Dermis blood vessel endothelial cell (primary cell): Measurements from ENCODE around the gene CDK12. TPM values are rescaled to one million over a fixed set of nuclear protein-coding genes. Genes with fewer than 3 reads are reported as not detected.
"Not testable (repeated sequence)": the region's sequence is repeated elsewhere in the genome, so short reads cannot be mapped to it uniquely, and the experiment has no call there.

ENCODE experiments used
- DNase-seq: peaks from one replicate; pipeline ENCODE4 v3.0.0; 2010
- total RNA-seq: library from RNA; depleted of rRNA; stranded (reverse); fragments of >200 nt; gene quantifications from 2 replicates; pipeline ENCODE4 v1.2.3, GENCODE V29; 2014

CDK12 gene
- total RNA-seq = 24.5 and 29.5 TPM in 2 replicates

DNA sequence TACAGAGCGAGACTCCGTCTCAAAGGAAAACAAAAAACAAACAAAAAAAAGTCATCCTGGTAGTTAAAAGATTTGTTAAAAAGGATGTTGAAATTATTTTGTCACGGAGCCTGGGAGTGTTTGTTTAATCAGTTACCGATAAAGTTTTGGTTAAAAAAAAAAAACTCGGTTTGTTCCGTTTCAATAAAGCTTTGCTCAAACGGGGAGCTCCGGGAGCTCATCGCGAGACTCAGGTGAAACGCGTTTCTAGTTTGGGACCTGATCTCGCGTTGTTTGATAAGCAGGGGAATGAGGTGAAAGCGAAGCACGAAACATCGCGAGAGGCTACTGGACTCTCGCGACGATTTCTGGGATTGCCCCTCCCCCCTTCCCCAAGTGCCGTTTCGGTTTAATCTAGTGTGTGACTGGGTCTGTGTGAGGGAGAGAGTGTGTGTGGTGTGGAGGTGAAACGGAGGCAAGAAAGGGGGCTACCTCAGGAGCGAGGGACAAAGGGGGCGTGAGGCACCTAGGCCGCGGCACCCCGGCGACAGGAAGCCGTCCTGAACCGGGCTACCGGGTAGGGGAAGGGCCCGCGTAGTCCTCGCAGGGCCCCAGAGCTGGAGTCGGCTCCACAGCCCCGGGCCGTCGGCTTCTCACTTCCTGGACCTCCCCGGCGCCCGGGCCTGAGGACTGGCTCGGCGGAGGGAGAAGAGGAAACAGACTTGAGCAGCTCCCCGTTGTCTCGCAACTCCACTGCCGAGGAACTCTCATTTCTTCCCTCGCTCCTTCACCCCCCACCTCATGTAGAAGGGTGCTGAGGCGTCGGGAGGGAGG is at the start of gene CDK12:
TSS of gene CDK12 (plus strand) at position 374 of the 813 bp plus-strand sequence. CDS start 586 bp downstream, outside the sequence.
- peak; percentile 99 for DNase-seq

DNA sequence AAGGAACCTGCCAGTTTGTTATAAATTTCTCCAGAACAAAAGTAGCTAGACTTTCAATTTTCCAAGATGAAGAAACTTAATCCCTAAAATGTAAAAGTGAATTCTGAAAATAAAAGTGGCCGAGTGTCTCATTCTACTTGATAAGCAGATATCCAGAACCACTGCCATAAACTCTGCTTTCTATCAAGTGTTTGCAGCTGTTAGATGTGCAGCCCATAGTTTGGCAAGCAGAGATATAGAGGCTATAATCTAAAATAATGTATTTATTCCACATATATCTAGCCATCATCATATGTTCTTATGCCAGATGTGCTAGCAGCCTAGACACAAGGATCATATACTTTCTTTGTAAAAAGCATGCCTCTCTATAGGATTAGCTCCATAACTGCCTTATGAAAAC is 45.1 kb upstream of the CDK12 start:
- no peak for DNase-seq

DNA sequence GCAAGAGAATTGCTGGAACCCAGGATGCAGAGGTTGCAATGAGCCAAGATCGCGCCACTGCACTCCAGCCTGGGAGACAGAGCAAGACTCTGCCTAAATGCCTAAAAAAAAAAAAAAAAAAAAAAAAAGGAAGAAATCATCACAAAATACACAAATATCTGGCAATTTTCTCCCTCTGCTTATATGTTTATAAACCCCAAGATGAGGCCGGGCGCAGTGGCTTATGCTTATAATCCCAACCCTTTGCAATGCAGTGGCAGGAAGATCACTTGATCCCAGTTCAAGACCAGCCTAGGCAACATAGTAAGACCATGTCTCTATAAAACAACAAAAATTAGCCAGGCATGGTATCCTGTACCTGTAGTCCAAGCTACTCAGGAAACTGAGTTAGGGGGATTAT is 31.7 kb upstream of the CDK12 start:
- DNase-seq = no peak

DNA sequence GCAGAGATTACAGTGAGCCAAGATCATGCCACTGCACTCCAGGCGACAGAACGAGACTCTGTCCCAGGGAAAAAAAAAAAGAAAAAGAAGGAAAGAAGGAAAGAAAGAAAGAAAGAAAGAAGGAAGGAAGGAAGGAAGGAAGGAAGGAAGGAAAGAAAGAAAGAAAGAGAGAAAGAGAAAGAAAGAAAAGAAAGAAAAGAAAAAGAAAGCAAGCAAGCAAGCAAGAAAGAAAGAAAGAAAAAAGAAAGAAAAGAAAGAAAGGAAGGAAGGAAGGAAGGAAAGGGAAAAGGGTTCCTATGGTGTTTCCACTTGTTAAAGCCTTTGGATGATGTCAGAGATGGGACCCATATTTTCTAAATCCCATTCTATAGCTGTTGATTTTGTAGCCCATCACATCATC is 21.4 kb upstream of the CDK12 start:
- not testable (repeated sequence) for DNase-seq

DNA sequence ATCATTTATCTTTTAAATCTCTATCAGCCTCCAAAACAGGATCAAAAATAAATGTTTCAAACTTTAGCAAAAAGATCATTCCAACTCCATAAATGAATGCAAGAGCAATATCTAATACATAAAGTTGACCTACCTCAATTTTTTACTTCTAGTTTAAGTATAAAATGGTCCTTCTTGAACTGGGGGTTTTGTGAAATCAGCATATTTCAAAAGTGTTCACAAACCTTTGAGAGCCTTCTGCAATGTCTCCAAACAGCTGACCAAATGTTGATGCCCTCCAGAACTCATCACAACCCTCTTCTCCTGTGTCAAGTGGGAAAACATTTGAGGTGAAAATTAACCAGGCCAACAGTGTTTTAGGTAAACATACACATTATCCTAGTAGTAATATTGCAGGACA is 18.0 kb upstream of the CDK12 start:
- DNase-seq = no peak

DNA sequence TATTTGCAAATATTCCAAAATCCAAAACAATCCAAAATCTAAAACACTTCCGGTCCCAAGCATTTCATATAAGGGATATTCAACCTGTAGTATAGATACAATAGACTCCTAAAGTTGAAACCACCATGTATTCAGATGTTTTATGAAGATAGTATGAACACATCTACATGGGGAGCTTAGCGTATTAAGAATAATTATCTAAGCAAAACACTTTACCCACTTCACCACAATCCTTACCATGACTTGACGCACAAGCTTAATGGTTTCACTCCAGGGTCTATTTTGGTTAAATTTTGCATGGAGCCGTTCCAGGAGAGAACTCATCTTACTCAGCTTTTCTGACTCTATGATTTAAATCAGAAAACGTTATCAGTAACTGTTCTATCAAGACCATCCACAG is 13.7 kb upstream of the CDK12 start:
- DNase-seq = no peak

DNA sequence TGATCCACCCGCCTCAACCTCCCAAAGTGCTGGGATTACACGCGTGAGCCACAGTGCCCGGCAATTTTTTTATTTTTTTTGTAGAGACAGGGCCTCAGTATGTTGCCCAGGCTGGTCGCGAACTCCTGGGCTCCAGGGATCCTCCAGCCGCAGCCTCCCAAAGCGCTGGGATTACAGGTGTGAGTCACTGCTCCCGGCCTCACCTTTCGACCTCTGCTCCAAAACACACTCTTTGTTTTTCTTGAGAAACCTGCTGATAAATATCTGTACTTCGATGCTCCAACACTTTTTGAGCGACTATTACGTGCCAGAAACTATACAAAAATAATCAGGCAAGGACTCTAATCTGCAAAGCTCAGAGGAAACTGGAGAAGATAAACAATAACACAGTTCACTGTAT is 11.2 kb upstream of the CDK12 start:
- no peak for DNase-seq

DNA sequence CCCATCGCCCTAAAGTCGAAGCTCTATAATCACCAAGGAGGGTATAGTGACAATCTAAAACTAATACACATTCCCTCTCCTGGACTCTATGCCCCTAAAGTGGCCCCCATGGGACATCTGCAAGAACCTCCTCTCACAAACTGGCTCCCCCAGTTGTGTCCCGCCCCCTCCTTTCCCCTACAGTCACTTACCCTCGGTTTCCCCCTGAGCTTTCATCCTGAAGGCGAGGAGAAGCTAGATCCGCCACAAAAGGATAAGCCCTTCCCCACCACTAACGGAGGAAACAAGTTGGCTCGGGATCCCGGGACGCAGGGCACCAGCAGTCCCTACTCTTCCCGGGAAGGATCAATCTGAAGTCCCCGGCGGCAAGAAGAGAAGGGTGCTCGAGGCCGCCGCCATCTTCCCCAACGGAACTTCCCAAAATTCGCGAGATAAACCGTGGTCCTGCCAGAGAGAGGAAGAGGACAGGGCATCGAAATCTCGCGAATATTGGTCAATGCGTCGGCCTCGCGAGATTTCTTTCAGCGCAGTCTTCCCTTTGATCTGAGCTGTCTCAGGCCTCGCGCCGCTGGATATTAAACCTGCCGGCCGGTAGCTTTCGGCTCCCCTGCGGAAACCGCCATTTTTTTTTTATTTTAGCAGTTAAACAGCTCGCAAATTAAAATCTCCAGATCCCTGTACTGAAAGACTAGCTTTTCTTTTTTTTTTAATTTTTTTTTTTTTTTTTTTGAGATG is 10.3 kb upstream of the CDK12 start, which contains the start of gene MED1:
TSS of gene MED1 (minus strand) at position 417 of the 735 bp plus-strand sequence. CDS start at position 216, 201 bp downstream.
- peak; percentile 99 for DNase-seq

DNA sequence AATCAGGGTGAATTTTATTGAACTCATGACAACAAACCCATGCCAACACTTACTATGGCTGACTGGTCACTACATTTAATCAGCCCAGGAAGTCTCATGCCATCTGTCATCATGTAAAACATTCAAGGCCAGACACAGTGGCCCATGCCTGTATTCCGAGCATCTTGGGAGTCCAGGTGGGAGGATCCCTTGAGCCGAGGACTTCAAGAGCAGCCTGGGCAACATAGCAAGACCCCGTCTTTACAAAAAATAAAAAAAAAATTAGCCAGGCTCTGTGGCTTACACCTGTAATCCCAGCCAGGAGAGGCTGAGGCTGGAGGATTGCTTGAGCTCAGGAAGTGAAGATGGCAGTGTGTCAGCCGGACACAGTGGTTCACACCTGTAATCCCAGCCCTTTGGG is 5.4 kb upstream of the CDK12 start:
- no peak for DNase-seq

DNA sequence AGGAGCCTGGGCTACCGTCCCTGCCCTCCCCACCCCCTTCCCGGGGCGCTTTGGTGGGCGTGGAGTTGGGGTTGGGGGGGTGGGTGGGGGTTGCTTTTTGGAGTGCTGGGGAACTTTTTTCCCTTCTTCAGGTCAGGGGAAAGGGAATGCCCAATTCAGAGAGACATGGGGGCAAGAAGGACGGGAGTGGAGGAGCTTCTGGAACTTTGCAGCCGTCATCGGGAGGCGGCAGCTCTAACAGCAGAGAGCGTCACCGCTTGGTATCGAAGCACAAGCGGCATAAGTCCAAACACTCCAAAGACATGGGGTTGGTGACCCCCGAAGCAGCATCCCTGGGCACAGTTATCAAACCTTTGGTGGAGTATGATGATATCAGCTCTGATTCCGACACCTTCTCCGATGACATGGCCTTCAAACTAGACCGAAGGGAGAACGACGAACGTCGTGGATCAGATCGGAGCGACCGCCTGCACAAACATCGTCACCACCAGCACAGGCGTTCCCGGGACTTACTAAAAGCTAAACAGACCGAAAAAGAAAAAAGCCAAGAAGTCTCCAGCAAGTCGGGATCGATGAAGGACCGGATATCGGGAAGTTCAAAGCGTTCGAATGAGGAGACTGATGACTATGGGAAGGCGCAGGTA is 762 bp downstream of the CDK12 start:
- peak; percentile 58 for DNase-seq

DNA sequence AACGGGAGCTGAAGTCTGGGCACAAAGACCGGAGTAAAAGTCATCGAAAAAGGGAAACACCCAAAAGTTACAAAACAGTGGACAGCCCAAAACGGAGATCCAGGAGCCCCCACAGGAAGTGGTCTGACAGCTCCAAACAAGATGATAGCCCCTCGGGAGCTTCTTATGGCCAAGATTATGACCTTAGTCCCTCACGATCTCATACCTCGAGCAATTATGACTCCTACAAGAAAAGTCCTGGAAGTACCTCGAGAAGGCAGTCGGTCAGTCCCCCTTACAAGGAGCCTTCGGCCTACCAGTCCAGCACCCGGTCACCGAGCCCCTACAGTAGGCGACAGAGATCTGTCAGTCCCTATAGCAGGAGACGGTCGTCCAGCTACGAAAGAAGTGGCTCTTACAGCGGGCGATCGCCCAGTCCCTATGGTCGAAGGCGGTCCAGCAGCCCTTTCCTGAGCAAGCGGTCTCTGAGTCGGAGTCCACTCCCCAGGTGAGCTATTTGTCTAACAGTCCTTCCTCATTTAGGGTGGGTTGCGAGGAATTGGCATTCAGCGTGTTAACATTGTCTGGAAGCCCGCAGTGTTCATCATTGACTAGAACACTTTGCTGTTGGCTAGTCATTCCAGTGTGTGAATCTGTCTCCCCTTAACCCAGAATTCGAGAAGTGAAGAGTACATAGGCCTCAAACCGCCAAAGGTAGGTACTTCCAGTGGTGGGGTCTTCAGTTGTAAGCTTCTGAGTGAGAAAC is 1.5 kb downstream of the CDK12 start:
- peak; percentile 36 for DNase-seq

DNA sequence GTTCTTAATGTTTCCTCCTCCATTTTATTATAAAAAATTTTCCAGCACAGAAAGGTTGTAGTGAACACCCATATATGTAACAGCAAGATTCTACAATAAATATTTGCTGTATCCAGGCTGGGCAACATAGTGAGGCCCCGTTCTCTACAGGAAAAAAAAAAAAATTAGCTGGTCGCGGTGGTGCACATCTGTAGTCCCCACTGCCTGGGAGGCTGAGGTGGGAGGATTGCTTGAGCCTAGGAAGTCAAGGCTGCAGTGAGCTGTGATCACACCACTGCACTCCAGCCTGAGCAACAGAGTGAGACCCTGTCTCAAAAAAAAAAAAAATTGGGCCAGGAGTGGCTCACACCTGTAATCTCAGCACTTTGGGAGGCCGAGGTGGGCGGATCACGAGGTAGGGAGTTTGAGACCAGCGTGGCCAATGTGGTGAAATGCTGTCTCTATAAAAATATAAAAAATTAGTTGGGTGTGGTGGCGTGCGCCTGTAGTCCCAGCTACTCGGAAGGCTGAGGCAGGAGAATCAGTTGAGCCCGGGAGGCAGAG is 3.4 kb downstream of the CDK12 start:
- DNase-seq = not testable (repeated sequence)

DNA sequence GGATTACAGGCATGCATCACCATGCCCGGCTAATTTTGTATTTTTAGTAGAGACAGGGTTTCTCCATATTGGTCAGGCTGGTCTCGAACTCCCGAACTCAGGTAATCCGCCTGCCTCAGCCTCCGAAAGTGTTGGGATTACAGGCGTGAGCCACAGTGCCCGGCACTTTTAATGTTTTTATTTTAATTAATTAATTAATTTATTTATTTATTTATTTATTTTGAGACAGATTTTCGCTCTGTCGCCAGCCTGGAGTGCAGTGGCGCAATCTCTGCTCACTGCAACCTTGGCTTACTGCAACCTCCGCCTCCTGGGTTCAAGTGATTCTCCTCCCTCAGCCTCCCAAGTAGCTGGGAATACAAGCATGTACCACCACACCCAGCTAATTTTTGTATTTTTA is 7.3 kb downstream of the CDK12 start:
- not testable (repeated sequence) for DNase-seq

DNA sequence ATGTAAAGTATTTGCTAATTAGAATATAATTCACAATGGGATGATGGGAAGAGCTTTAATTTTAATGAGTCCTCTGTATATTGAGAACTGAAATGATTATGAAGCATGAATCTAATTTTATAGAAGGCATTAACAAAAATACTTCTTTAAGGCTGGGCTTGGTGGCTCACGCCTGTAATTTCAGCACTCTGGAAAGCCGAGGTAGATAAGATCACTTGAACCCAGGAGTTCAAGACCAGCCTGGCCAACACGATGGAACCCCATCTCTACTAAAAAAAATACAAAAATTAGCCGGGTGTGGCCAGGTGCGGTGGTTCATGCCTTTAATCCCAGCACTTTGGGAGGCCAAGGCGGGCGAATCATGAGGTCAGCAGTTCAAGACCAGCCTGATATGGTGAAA is 12.0 kb downstream of the CDK12 start:
- DNase-seq = no peak

DNA sequence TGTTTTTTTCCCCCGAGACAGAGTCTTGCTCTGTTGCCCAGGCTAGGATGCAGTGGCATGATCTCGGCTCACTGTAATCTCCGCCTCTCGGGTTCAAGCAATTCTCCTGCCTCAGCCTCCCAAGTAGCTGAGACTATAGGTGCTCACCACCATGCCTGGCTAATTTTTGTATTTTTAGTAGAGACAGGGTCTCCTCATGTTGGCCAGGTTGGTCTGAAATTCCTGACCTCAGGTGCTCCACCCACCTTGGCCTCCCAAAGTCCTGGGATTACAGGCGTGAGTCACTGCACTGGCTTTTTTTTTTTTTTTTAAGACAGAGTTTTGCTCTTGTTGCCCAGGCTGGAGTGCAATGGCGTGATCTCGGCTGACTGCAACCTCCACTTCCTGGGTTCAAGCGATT is 18.3 kb downstream of the CDK12 start:
- DNase-seq = not testable (repeated sequence)

DNA sequence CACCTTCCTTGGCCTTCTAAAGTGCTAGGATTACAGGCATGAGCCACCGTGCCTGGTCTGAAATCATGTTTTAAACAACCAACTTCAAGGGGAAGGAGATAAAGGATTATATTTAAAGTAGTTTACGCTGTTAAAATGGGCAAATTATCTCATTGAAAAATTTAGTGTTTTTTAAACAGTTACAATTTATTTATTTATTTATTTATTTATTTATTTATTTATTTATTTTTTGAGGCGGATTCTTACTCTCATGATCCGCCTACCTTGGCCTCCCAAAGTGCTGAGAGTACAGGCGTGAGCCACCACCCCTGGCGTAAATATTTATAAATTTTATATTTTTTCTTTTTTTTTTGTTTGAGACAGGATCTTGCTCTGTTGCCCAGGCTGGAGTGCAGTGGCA is 22.2 kb downstream of the CDK12 start:
- DNase-seq = no peak

DNA sequence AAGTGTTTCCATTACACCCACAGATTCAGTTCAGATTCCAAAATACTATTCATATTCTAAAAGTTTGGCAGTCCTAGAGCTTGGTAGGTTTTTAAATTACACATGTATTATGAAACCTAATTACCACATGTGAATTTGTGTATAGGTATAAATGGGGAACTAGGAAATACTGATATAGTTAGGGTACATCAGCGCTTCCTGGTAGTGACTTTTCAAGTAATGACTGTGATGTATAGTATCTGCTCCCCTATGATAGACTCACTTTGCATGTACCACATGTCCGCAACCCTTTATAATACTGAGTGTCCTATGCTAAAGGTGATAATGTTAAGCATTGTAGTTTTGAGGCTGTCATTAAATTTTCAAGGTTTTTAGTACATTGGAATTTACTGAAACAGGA is 22.9 kb downstream of the CDK12 start:
- no peak for DNase-seq

DNA sequence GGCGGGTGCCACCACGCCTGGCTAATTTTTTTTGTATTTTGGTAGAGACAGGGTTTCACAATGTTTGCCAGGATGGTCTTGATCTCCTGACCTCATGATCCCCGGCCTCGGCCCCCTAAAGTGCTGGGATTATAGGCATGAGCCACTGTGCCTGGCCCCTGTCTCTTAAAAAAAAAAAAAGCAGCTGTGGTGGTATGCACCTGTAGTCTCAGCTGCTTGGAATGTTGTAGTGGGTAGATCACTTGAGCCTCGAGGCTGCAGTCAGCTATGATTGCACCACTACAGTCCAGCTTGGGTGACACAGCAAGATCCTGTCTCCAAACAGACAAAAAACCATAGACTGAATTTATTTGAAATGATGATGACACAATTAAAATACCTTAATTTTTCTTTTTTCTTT is 24.3 kb downstream of the CDK12 start:
- DNase-seq = no peak

DNA sequence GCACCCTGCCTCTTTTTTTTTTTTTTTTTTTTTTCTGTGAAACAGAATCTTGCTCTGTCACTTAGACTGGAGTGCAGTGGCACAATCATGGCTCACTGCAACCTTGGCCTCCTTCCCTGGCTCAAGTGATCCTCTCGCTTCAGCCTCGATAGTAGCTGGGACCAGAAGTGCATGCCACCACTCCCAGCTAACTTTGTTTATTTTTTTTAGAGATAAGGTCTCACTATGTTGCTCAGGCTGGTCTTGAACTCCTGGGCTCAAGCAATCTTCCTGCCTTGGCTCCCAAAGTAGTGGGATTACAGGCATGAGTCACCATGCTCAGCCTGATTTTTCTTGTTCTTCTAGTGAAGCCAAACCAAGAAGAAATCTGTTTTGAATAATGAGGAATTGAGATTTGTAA is 25.0 kb downstream of the CDK12 start:
- no peak for DNase-seq

DNA sequence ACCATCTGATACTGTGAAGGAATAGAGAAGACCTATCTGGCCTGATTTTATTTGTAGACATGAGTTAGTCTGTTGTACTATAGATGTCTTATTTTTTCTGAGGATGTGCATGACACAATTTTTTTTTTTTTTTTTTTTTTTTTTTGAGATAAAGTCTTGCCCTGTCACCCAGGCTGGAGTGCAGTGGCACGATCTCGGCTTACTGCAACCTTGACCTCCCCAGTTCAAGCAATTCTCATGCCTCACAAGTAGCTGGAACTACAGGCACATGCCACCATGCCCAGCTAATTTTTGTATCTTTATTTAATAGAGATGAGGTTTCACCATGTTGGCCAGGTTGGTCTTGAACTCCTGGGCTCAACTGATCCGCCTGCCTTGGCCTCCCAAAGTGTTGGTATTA is 26.2 kb downstream of the CDK12 start:
- not testable (repeated sequence) for DNase-seq

DNA sequence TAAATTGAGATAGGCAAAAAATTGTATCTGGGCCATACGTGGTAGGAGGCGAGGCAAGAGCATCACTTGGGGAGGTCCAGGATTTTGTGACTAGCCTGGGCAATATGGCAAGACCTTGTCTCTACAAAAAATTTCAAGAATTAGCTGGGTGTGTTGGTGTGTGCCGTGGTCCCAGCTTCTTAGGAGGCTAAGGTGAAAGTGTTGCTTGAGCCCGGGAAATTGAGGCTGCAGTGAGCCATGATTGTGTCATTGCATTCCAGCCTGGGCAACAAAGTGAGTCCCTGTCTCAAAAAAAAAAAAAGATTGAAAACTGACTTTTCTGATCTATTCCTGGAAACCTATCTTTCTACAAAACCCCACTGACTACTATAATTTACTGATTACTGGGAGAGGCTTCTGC is 26.7 kb downstream of the CDK12 start:
- DNase-seq = no peak

DNA sequence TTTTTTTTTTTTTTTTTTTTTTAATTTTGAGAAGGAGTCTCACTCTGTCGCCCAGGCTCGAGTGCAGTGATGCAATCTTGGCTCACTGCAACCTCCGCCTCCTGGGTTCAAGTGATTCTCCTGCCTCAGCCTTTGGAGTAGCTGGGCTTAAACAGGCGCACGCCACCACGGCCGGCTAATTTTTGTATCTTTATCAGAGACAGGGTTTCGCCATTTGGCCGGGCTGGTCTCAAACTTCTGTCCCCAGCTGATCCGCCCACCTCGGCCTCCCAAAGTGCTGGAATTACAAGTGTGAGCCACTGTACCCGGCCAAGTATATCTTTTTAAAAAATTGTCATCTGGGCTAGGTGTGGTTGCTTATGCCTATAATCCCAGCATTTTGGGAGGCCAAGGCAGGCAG is 35.6 kb downstream of the CDK12 start:
- not testable (repeated sequence) for DNase-seq
